IMR-90 (cell line): ENCODE measurements around the gene PPP1R9A. TPM values are rescaled to one million over a fixed set of nuclear protein-coding genes. Genes with fewer than 3 reads are reported as not detected.

Experiments
- ATAC-seq: fragments of 200-7000 bp; cut with Tn5 transposase; 2 replicates; pipeline ENCODE4 v1.9.1; 2020; ENCODE audit warnings: low read depth, mild to moderate bottlenecking, moderate library complexity
- BruUV-seq: library from RNA; stranded (reverse); fragments of 400-500 nt; replicated peaks from 2 replicates; lab custom pipeline; 2021; lab: Mats Ljungman, UMichigan
- CTCF ChIA-PET: fragments of 300-600 bp; formaldehyde crosslinking; extraction: SDS; loops from one replicate; lab custom pipeline; 2021; ENCODE audit warnings: antibody characterized with exemption; lab: Yijun Ruan, JAX
- POLR2A ChIA-PET: fragments of 300-600 bp; sonication (Branson Sonifier 250); formaldehyde crosslinking; loops from one replicate; lab custom pipeline; 2022; ENCODE audit warnings: antibody characterized with exemption; ENCODE audit not compliant: unreplicated experiment; lab: Charles Lee
- DNase-seq: peaks from one replicate; pipeline ENCODE4 v3.0.0; 2013
- H2AFZ ChIP-seq: replicated peaks from 2 replicates; pipeline ENCODE3; 2013; ENCODE audit warnings: low read length, mild to moderate bottlenecking; ENCODE audit not compliant: poor library complexity
- H2AK5ac ChIP-seq: 2 replicates; pipeline ENCODE4 v1.6.1; 2013; ENCODE audit warnings: low read depth, low read length, inconsistent platforms
- H2AK9ac ChIP-seq: replicated peaks from 2 replicates; pipeline ENCODE3; 2013; ENCODE audit warnings: mild to moderate bottlenecking, low read depth, low read length, moderate library complexity; ENCODE audit not compliant: poor library complexity
- H2BK120ac ChIP-seq: 2 replicates; pipeline ENCODE4 v1.6.1; 2013; ENCODE audit warnings: low read depth, low read length, inconsistent platforms
- H2BK15ac ChIP-seq: 3 replicates; pipeline ENCODE4 v1.6.1; 2013; ENCODE audit warnings: low read depth, low read length, inconsistent platforms
- H2BK20ac ChIP-seq: 2 replicates; pipeline ENCODE4 v1.6.1; 2013; ENCODE audit warnings: low read depth, mild to moderate bottlenecking, inconsistent platforms, low read length, moderate library complexity
- H2BK5ac ChIP-seq: 2 replicates; pipeline ENCODE4 v1.6.1; 2013; ENCODE audit warnings: mild to moderate bottlenecking, low read depth, low read length, inconsistent platforms; ENCODE audit not compliant: poor library complexity, severe bottlenecking
- H3K14ac ChIP-seq: replicated peaks from 2 replicates; pipeline ENCODE4 v1.6.1; 2013; ENCODE audit warnings: low read depth, low read length, inconsistent platforms
- H3K18ac ChIP-seq: 2 replicates; pipeline ENCODE4 v1.6.1; 2013; ENCODE audit warnings: low read depth, low read length, control low read depth
- H3K23ac ChIP-seq: 2 replicates; pipeline ENCODE4 v1.6.1; 2013; ENCODE audit warnings: low read depth, low read length, inconsistent platforms
- H3K27ac ChIP-seq: 2 replicates; pipeline ENCODE4 v1.5.1; 2013; ENCODE audit warnings: mild to moderate bottlenecking, control low read depth, low read length; ENCODE audit not compliant: insufficient read depth
- H3K27me3 ChIP-seq: 2 replicates; pipeline ENCODE4 v1.6.1; 2013; ENCODE audit warnings: low read length; ENCODE audit not compliant: control insufficient read depth, insufficient read depth
- H3K36me3 ChIP-seq: 2 replicates; pipeline ENCODE4 v1.6.1; 2013; ENCODE audit warnings: low read length, mixed read lengths; ENCODE audit not compliant: control insufficient read depth, insufficient read depth
- H3K4ac ChIP-seq: 2 replicates; pipeline ENCODE4 v1.6.1; 2013; ENCODE audit warnings: low read depth, low read length, inconsistent platforms
- H3K4me1 ChIP-seq: 2 replicates; pipeline ENCODE4 v1.6.1; 2013; ENCODE audit warnings: low read length, mixed read lengths; ENCODE audit not compliant: control insufficient read depth, insufficient read depth
- H3K4me2 ChIP-seq: 2 replicates; pipeline ENCODE4 v1.6.1; 2013; ENCODE audit warnings: low read depth, mild to moderate bottlenecking, control low read depth, low read length, moderate library complexity
- H3K4me3 ChIP-seq: 2 replicates; pipeline ENCODE4 v1.5.1; 2013; ENCODE audit warnings: low read depth, mild to moderate bottlenecking, control low read depth, low read length, moderate library complexity; ENCODE audit not compliant: insufficient read depth
- H3K56ac ChIP-seq: 2 replicates; pipeline ENCODE4 v1.6.1; 2013; ENCODE audit warnings: low read length, inconsistent platforms; ENCODE audit not compliant: insufficient read depth; ENCODE audit errors: extremely low read depth
- H3K79me1 ChIP-seq, 2 experiments: 2 replicates each; pipeline ENCODE4 v1.6.1; 2013; ENCODE audit warnings: low read length in 2 of 2, inconsistent platforms in 1 of 2, low read depth in 1 of 2
- H3K9ac ChIP-seq: 2 replicates; pipeline ENCODE4 v1.6.1; 2013; ENCODE audit warnings: low read depth, low read length, control low read depth
- H3K9me1 ChIP-seq: 2 replicates; pipeline ENCODE4 v1.6.1; 2013; ENCODE audit warnings: low read length, inconsistent platforms; ENCODE audit not compliant: insufficient read depth
- H3K9me3 ChIP-seq: 2 replicates; pipeline ENCODE4 v1.6.1; 2013; ENCODE audit warnings: low read length; ENCODE audit not compliant: control insufficient read depth, insufficient read depth
- H4K20me1 ChIP-seq: 2 replicates; pipeline ENCODE4 v1.6.1; 2013; ENCODE audit warnings: low read length, inconsistent platforms; ENCODE audit not compliant: insufficient read depth
- H4K5ac ChIP-seq: 2 replicates; pipeline ENCODE4 v1.6.1; 2013; ENCODE audit warnings: mild to moderate bottlenecking, low read depth, low read length, control low read depth
- H4K8ac ChIP-seq, 2 experiments: 2 replicates each; pipeline ENCODE4 v1.6.1; 2013; ENCODE audit warnings: low read depth in 2 of 2, low read length in 2 of 2, control low read depth in 1 of 2, inconsistent platforms in 1 of 2
- H4K91ac ChIP-seq: 2 replicates; pipeline ENCODE4 v1.6.1; 2013; ENCODE audit warnings: low read depth, low read length, inconsistent platforms; ENCODE audit not compliant: insufficient read depth
- BHLHE40 ChIP-seq: fragments of 150-350 bp; IDR thresholded peaks from 2 replicates; pipeline ENCODE4 v1.6.1; 2016; ENCODE audit warnings: mild to moderate bottlenecking, low read depth, low read length
- CEBPB ChIP-seq: IDR thresholded peaks from 2 replicates; pipeline ENCODE4 v1.6.1; 2012; ENCODE audit warnings: low read depth, low read length, improper control_type of control experiment
- ELK1 ChIP-seq: fragments of 150-350 bp; IDR thresholded peaks from 2 replicates; pipeline ENCODE4 v1.6.1; 2016; ENCODE audit warnings: low read depth, mild to moderate bottlenecking, low read length, moderate library complexity, borderline replicate concordance
- FOS ChIP-seq: fragments of 150-350 bp; IDR thresholded peaks from 2 replicates; pipeline ENCODE4 v1.6.1; 2016; ENCODE audit warnings: low read depth, low read length
- MAFK ChIP-seq: IDR thresholded peaks from 2 replicates; pipeline ENCODE4 v1.6.1; 2012; ENCODE audit warnings: low read depth, low read length, improper control_type of control experiment
- MAZ ChIP-seq: IDR thresholded peaks from 2 replicates; pipeline ENCODE4 v1.6.1; 2012; ENCODE audit warnings: low read depth, mild to moderate bottlenecking, low read length, improper control_type of control experiment, moderate library complexity, borderline replicate concordance
- MXI1 ChIP-seq: IDR thresholded peaks from 2 replicates; pipeline ENCODE4 v1.6.1; 2012; ENCODE audit warnings: low read depth, mild to moderate bottlenecking, low read length, moderate library complexity, borderline replicate concordance
- NFE2L2 ChIP-seq: fragments of 150-350 bp; IDR thresholded peaks from 2 replicates; pipeline ENCODE4 v1.6.1; 2016; ENCODE audit warnings: low read depth, mild to moderate bottlenecking, low read length
- POLR2A ChIP-seq: IDR thresholded peaks from 2 replicates; pipeline ENCODE4 v1.6.1; 2012; ENCODE audit warnings: mild to moderate bottlenecking, low read depth, low read length
- RAD21 ChIP-seq: IDR thresholded peaks from 2 replicates; pipeline ENCODE4 v1.6.1; 2012; ENCODE audit warnings: low read length, improper control_type of control experiment
- RCOR1 ChIP-seq: IDR thresholded peaks from 2 replicates; pipeline ENCODE4 v1.6.1; 2012; ENCODE audit warnings: mild to moderate bottlenecking, low read length, improper control_type of control experiment; ENCODE audit not compliant: insufficient replicate concordance
- RFX5 ChIP-seq: IDR thresholded peaks from 2 replicates; pipeline ENCODE4 v1.8.0; 2012; ENCODE audit warnings: low read depth, mild to moderate bottlenecking, low read length, moderate library complexity
- SMC3 ChIP-seq: fragments of 150-350 bp; IDR thresholded peaks from 2 replicates; pipeline ENCODE4 v1.6.1; 2016; ENCODE audit warnings: low read depth, mild to moderate bottlenecking, antibody characterized with exemption, low read length, moderate library complexity
- USF2 ChIP-seq: fragments of 150-350 bp; IDR thresholded peaks from 2 replicates; pipeline ENCODE4 v1.6.1; 2017; ENCODE audit warnings: mild to moderate bottlenecking, antibody characterized with exemption, low read length, low read depth
- WGBS, 2 experiments: methylation state at CpG; one replicate each; pipeline versions ENCODE4 v1.1.5 to v1.1.7; 2013; ENCODE audit warnings: missing lambda C conversion rate in 2 of 2; ENCODE audit not compliant: insufficient read length in 1 of 2; ENCODE audit errors: extremely low coverage in 2 of 2; 5-methylcytosine and 5-hydroxymethylcytosine counted together
- dilution Hi-C: fragments of 300-500 bp; cut with HindIII; formaldehyde crosslinking; loops from one replicate; pipeline ENCODE4 v1.14.3; 2018; ENCODE audit warnings: low sequenced_read_pairs; ENCODE audit not compliant: unreplicated experiment
- in situ Hi-C: fragments of 300-500 bp; cut with MboI; formaldehyde crosslinking; loops from 3 replicates; pipeline ENCODE4 v1.14.3; 2019; ENCODE audit warnings: low sequenced_read_pairs, inconsistent platforms, mixed read lengths
- intact Hi-C: fragments of 100-400 bp; cut with micrococcal nuclease; formaldehyde crosslinking; loops from 2 replicates; pipeline ENCODE4 v1.10.0; 2022
- polyA plus RNA-seq, 3 experiments: library from polyadenylated mRNA; depleted of rRNA; stranded (reverse); fragments of >200 nt; gene quantifications; 2 replicates each; pipeline ENCODE4 v1.2.3, GENCODE V29; 2012; ENCODE audit warnings: low replicate concordance in 1 of 3
- total RNA-seq: library from RNA; depleted of rRNA; stranded (reverse); fragments of >200 nt; gene quantifications from 2 replicates; pipeline ENCODE4 v1.2.3, GENCODE V29; 2012

The PPP1R9A gene
- total and polyA plus RNA-seq, 2 of the 4 experiments (the other 2 are of a cell fraction) = not detected

- Histone ChIP-seq H3K9ac (no peak overlapping the region), H3K9me1 (no peaks in the 10 kb centered on the region), H3K79me1 (no peaks in the 10 kb centered on the region), H2BK15ac (no peak overlapping the region), H3K23ac (no peak overlapping the region), H2BK5ac (no peak overlapping the region), H3K4me2 (no peak overlapping the region), H3K4me1 (no peaks in the 10 kb centered on the region), H4K20me1 (no peaks in the 10 kb centered on the region), H2BK20ac (no peak overlapping the region), H3K4me3 (no peak overlapping the region), H4K8ac (no peak overlapping the region), H2AK9ac (no peak overlapping the region), H3K56ac (no peak overlapping the region), H3K4ac (no peak overlapping the region), H4K5ac (no peak overlapping the region), H2AK5ac (no peak overlapping the region), H2AFZ (no peak overlapping the region), H3K14ac (no peak overlapping the region), H4K91ac (no peak overlapping the region), H3K36me3 (no peaks in the 10 kb centered on the region), H3K9me3 (no peaks in the 10 kb centered on the region), H3K18ac (no peak overlapping the region), H3K27me3 (no peaks in the 10 kb centered on the region), H3K27ac (no peak overlapping the region), H2BK120ac (no peak overlapping the region)
- DNase-seq = no peak
- ChIA-PET CTCF (no interaction called here), POLR2A (no interaction called here)
- intact Hi-C loops = no loop called here
- no TSS peak for BruUV-seq
- 29% methylated on average over 2 of the region's 4 CpGs; no CpG with 5 or more reads in 1 of the 2 experiments for WGBS, 2 experiments
- dilution Hi-C loops = no loop called here
- in situ Hi-C loops = no loop called here
- TF ChIP-seq RAD21 (no peak), MAFK (no peak), MXI1 (no peak), MAZ (no peak), SMC3 (no peak), RCOR1 (no peak), FOS (no peak), ELK1 (no peak), POLR2A (no peak), CEBPB (no peak), BHLHE40 (no peak), RFX5 (no peak), USF2 (no peak), NFE2L2 (no peak)
- no peak for ATAC-seq
Observed at GRCh38 chr7:95041031-95041430, 133.6 kb downstream of the PPP1R9A start.
